GM18498 (cell line): ENCODE results near the gene SMDT1.
"Not testable (repeated sequence)": the region's sequence is repeated elsewhere in the genome, so short reads cannot be mapped to it uniquely, and the experiment has no call there.

Experiments used
- ATAC-seq: cut with Tn5 transposase; IDR thresholded peaks from one replicate; pipeline ENCODE4 v1.9.1; 2021; ENCODE audit warnings: mild to moderate bottlenecking, moderate library complexity; ENCODE audit not compliant: unreplicated experiment

The SMDT1 gene

GRCh38 chr22:42070517-42071422 lies 8.7 kb upstream of the SMDT1 start, which contains the start of gene NAGA:
NAGA (minus strand) TSS chr22:42070812; CDS start chr22:42070297, 515 bp downstream.
- peak; percentile 92 for ATAC-seq

DNA sequence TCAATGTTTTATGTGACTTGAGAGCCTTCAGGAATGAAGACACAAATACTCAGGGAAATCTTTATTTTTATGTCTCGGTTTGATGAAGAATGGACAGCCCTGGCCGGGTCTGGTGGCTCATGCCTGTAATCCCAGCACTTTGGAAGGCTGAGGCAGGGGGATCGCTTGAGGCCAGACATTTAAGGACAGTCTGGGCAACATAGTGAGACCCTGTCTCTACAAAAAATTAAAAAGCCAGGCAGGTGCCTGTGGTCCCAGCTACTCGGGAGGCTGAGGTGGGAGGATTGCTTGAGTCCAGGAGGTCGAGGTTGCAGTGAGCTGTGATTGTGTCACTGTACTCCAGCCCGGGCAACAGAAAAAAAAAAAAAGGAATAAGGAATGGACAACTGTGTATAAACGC lies 8.0 kb upstream of the SMDT1 start:
- ATAC-seq, result not testable (repeated sequence)

DNA sequence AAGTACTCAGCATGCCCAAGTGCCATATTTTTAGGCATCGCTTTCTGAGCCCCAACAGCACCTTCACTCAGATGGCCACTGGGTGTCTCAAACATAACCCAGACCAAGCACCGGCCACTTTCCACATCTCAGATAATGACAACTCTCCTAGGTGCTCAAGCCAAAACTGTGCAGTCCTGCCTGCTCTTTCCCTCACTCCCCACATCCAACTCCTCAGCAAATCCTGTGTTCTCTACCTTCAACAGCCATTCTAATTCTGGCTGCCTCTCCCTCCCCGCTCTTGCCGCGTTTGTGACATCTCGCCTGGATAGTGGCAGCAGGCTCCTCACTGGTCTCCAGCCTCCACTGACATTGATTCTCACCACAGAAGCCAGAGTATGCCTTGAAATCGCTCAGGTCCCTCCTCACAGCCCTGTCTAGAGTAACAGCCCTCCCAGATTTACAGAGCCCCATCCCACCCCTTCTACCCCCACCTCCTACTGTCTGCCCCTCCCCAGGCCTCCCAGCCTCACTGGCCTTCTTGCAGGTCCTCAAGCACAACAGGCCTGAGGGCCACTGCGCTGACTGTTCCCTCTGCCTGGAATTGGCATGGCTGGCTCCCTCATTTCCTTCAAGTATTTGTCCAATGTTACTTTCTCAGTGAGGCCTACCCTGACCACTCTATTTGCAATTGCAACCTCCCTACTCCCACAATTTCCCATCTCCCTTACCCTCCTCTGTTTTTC lies 6.7 kb upstream of the SMDT1 start:
- no peak for ATAC-seq

- ATAC-seq, result no peak
These were observed 5.9 kb upstream of the SMDT1 start for GRCh38 chr22:42073621-42074041.

DNA sequence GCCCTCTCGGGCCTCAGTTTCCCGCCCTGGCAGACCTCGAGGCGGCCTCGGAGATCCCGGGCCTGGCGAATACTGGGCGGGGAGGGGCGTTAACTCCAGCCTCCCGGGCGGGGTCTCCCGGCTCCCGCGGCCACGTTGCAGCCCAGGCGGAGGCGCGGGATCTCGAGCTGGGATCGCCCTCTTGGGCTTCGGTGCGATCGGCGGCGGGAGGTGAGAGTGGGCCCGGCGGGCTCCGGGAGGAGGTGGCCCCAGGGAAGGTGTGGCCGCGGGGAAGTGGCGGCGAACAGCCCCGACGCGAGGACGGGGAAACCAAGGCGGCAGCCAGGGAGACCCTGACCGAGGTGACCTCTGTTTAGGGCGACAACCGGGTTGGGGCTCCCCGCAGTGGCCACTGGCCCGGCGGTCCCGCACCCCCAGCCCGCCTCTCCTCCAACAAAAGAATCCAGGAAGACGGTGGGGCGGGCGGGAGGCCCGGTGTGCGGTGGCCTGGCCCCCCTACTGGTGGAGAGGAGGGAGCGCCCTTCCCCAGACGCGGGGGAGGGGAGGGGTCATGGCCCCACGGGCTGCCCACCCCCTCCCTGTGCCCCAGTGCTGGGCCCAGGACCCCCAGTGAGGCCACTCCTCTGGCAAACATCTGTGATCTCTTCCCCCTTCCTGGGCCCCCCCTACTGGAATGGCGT lies 5.2 kb upstream of the SMDT1 start, which contains the start of gene PHETA2:
Gene PHETA2 (plus strand): TSS at position 117 of the 680 bp plus-strand sequence. CDS start 3,046 bp downstream, outside the sequence.
- ATAC-seq, result no peak

DNA sequence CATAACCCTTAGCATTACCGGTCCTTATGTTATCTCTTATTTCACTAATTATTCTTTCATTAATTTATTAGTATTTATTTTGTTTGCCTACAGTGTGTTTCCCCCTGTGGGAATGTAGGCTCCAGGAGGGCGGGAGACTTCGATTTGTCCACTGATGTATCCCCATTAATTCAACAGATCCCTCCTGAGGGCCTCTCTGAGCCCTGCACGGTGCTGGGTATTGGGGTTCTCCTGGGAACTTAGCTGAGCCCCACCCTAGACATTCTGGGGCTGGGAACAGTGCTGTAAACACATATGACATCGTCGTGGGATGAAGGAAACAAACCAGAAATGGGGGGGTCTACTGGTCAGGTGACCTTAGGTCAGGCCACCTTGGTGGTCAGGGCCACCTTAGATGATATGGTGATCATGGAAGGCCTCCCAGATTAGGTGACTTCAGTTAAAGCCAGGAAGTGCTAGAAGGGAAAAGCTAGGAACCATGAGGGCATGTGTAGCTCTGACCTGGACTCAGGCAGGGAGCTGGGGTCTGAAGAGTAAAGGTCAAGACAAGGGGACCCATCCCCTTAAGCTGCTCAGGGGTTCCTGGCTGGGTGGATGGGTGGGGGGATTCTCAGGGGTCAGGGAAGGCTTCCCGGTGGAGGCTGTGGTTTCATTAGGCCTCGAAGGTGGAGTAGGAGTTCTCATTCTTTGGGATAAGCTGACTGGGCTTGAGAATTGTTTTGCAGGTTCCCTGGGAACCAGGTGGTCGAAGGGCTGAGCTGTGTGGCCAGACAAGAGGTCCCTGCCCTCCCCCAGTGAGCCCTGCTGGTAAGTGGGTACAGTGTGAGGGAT lies 4.4 kb upstream of the SMDT1 start:
- ATAC-seq, result no peak

DNA sequence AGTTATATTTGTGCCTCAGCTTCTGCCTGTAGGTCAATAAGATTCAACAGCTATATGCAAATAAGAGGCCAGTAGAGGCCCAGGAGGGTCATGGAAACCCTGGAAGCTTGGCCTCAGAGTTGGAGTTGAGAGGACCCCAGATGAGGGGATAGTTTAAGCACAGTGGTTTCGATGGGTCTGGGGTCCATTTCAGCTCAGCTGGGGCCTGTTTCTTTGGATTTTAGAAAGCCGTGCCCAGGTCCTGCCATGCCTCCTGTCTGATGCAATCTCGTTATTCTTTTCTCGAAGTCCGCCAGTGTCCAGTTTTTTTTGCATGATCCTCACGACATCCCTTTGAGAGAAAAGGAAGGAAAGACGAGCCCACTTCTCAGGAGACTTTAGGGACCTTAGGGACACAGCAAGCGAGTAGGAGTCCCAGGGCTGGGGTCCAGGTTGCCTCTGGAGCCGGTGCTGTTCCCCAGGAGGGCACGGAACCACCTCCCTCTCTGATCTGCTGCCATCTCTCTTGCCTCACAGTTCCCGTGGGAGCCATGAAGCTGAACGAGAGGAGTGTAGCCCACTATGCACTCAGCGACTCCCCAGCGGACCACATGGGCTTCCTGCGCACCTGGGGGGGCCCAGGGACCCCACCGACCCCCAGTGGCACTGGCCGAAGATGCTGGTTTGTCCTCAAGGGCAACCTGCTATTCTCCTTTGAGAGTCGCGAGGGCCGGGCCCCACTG lies 2.6 kb upstream of the SMDT1 start:
- no peak for ATAC-seq

DNA sequence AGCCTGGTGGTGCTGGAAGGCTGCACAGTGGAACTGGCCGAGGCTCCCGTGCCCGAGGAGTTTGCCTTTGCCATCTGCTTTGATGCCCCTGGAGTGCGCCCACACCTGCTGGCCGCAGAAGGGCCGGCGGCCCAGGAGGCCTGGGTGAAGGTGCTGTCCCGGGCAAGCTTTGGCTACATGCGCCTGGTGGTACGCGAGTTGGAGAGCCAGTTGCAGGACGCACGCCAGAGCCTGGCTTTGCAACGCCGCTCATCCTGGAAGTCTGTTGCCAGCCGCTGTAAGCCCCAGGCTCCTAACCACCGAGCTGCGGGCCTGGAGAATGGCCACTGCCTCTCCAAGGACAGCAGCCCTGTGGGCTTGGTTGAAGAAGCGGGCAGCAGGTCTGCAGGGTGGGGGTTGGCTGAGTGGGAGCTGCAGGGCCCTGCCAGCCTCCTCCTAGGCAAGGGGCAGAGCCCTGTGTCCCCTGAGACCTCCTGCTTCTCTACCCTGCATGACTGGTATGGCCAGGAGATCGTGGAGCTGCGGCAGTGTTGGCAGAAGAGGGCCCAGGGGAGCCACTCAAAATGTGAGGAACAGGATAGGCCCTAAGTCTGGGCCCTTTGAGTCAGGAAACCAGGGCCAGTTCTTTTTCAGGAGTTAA lies 1.9 kb upstream of the SMDT1 start:
- ATAC-seq, result no peak

DNA sequence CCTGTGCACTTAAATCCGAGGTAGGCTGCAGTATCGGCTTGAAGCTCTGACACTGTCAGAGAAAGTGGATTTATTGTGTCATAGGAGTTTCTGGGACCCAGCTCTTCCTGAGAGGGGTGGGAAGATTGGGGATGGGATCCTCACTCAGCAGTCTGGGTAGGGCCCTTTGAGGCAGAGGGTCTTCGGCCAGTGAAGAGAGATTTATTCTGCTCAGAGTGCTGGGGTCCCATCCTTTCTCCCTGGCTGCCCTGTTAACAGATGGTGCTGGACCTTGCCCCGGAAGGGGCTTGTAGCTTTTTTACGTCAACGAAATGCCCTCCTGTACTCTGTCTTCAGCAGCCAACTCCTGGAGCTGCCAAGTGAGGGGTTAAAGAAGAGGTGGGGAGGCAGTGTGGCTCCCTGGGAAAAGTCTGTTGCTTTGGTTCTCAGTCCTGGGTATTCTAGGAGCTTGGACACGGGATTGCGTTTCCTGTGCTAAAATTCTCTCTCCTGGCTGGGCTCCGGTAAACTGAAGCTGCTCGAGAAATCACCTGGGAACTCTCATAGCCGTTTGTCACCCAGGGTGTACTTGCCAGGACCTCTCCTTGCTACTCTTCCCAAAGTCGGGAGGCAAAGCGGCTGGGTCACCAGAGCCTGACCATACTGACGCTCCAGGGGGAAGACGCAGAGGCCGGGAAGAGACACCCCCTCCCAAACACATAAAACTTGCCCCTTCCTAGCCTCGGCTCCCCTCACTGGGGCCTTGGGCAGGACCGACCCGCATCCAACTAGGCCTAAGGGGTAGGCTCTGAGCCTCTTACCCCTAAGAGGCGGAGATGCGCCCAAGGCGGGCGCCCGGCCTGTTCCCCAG lies 806 bp upstream of the SMDT1 start:
- ATAC-seq, result no peak

DNA sequence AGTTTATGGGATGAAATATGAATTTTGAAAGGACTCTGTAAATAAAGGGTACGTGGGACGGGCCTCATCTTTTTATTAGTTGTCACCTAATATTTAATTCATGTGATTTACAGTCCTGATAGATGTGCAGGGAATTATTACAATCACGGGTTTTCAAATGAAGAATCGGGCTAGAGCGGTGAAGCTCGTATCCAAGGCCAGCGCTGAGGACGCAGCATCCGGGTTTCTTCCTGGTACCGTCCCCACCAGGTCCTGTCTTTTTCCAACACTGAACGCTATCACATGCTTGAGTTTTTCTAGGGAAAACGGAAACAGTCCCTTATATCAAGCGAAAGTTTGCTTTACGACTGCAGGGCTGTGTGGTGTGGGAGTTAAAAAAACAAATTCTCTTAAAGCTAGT lies 787 bp downstream of the SMDT1 start:
- ATAC-seq, result no peak

DNA sequence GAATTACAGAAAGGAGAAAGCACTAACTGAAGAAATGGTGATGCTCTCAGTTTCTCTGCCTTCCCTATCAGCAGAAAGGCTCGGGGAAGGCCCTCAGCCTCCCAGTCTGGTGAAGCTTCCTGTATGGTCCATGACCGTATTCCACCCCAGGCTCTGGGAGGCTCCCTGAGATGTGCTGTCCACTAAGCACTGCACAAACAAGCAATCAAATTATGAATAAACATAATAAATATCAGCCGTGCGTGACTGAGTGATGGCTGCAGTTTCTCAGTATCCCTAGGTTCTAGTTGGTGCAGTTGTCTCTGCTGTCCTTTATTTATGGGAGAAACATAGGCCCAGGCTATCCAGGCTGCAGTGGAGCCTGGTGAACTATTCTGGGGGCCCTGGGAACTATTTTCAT lies 3.6 kb downstream of the SMDT1 start:
- ATAC-seq, result no peak

DNA sequence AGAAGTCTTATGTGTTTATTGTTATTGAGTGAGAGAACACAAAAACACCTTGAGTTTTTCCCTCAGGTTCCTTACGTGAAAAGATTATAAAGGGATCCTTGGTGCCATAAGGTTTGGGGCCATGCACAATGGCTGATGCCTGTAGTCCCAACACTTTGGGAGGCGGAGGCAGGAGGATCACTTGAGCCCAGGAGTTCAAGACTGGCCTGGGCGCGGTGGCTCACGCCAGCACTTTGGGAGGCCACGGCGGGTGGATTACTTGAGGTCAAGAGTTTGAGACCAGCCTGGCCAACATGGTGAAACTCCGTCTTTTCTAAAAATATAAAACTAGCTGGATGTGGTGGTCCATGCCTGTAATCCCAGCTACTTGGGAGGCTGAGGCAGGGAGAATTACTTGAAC lies 5.4 kb downstream of the SMDT1 start:
- ATAC-seq, result no peak

DNA sequence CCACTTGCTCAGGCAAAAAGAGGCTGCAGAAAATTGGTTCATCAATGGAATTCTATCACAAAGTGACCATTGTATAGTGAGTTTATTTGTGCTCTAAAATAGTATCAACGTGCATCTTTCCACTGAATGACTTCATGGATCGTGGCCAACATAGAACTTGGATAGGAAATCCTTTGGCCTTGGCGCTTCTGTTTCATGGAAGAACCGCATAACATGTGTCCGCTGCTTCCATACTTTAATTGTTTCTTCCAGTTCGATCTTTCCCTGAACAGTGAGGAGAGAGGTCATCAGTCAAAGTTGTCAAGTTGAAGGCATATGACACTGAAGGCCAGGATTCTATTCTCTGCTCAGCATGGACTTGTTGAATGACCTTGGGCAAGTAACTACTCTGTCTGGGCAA lies 6.6 kb downstream of the SMDT1 start:
- no peak for ATAC-seq

DNA sequence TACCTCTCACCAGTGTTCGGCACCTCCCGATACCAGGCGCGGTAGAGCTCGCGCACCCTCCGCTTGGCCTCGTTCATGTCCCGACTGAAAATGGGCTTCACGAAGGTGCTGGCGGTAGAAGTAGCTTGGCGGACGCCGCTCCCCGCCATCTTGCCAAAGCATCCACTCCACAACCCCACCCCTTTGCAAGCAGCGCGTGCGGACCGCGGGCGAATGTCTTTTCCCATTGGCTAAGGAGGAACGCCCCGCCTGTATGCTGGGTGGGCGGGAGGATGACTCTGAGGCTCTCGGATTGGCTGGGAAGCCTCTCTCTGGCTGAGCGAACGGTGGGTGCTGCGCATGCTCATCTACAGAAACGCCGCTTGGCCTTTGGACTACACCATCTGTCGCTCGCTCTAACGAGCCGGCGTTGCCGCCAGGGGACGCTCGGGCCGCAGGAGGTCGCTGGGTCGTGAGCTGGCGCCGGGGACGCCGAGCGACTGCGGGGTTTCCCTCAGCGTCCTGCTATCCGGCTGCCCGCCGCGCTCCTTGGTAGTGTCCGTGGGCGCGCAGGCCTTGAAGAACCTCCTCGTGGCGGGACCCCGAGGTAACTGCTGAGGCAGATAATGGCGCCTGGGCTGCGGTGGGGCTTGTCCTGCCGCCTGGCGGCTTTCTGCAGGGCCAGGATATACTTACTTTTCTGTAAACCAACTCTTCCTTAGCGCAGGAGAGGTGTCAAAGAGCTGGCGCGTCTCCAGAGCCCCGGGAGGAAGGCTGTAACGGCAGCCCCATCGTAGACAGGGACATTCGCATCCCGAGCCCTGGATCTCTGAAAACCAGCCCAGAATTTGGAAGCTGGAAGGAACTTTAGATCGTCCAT lies 11.3 kb downstream of the SMDT1 start, which contains the start of gene NDUFA6:
Gene NDUFA6 (minus strand): TSS at position 177 of the 859 bp plus-strand sequence. CDS start 28 bp downstream, at position 149.
- ATAC-seq, result peak; percentile 95

GRCh38 chr22:42091455-42091782 lies 11.9 kb downstream of the SMDT1 start:
- ATAC-seq, result no peak

- ATAC-seq, result no peak
These were observed 21.7 kb downstream of the SMDT1 start for GRCh38 chr22:42101199-42101598.

DNA sequence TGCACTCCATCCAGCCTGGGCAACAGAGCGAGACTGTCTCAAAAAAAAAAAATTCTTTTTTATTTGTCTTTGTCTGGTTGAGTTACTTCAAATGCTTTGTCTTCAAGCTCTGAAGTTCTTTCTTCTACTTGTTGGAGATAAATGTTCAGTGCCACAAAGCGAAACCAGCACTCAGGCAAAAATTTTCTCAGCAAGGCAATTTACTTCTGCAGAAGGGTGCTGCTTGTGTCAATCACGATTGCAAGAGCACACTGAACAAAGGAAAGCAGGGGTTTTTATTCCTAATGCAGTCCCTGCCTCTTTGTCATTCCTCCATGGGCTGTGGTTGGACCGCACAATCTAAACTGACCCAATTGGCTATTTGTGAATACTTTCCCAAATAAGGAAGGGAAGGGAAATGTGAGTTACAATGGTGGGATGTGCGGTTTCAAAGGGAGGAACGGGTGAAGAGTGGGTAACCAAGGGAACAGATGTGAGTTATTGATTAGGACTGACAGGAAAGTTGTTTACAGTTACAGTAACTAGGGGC lies 24.9 kb downstream of the SMDT1 start:
- not testable (repeated sequence) for ATAC-seq
